ENCODE data around the gene AK4.

- no peak for TF ChIP-seq CTCF (IDR thresholded peaks at IDR 0.05; ENCODE audit: low read depth, low read length, poor library complexity, severe bottlenecking)
- no peak for TF ChIP-seq EZH2phosphoT487 (IDR thresholded peaks at IDR 0.05; ENCODE audit: borderline replicate concordance, low read length)
Observed at GRCh38 chr1:65157546-65157941, 9.5 kb downstream of the AK4 start.

Data from DOHH2 (cell line).